A549 (cell line): ENCODE measurements around the gene LRRC39. TPM values are rescaled to one million over a fixed set of nuclear protein-coding genes. Genes with fewer than 3 reads are reported as not detected.

ENCODE experiments used
- ATAC-seq, 2 experiments: fragments of 200-7000 bp in 1 of 2; fragments of >200 bp in 1 of 2; cut with Nextera tagmentation in 1 of 2; cut with Tn5 transposase in 1 of 2; 3 replicates each; pipeline versions ENCODE4 v1.8.0 to v1.9.1; 2018 to 2020; ENCODE audit warnings: mild to moderate bottlenecking in 1 of 2, moderate library complexity in 1 of 2
- CTCF ChIA-PET: fragments of 300-600 bp; sonication (Branson Sonifier 250); formaldehyde crosslinking; extraction: SDS; loops from one replicate; lab custom pipeline; 2021; ENCODE audit warnings: antibody characterized with exemption, inconsistent platforms; lab: Yijun Ruan, JAX
- POLR2A ChIA-PET: fragments of 350-600 bp; formaldehyde crosslinking; extraction: SDS; loops from one replicate; lab custom pipeline; 2021; ENCODE audit warnings: antibody characterized with exemption, inconsistent platforms; lab: Yijun Ruan, JAX
- DNase-seq, 2 experiments: peaks; one replicate each; pipeline versions ENCODE4 v3.0.0 to v3.0.0-alpha.2; 2011 to 2016; ENCODE audit warnings: low read depth in 1 of 2, low spot score in 1 of 2
- FAIRE-seq: peaks from 2 replicates; lab custom pipeline; 2011; peaks lifted over from hg19 to GRCh38; lab: Jason Lieb, UNC
- H3K27ac ChIP-seq, 2 experiments: fragments of >200 bp; sonication (Bioruptor Twin); formaldehyde crosslinking; 3 replicates each; pipeline ENCODE4 v1.5.1; 2016 to 2017
- H3K4me1 ChIP-seq: fragments of >200 bp; sonication (Bioruptor Twin); formaldehyde crosslinking; 3 replicates; pipeline ENCODE4 v1.6.1; 2016
- H3K4me2 ChIP-seq: fragments of >200 bp; sonication (Bioruptor Twin); formaldehyde crosslinking; 3 replicates; pipeline ENCODE4 v1.6.1; 2016
- H3K4me3 ChIP-seq: fragments of >200 bp; sonication (Bioruptor Twin); formaldehyde crosslinking; 3 replicates; pipeline ENCODE4 v1.5.1; 2016
- H3K9me3 ChIP-seq: fragments of >200 bp; sonication (Bioruptor Twin); formaldehyde crosslinking; 3 replicates; pipeline ENCODE4 v1.6.1; 2016
- CHD4 ChIP-seq: fragments of 200-600 bp; sonication (generic); IDR thresholded peaks from 2 replicates; pipeline ENCODE4 v1.6.1; 2016; ENCODE audit warnings: antibody characterized with exemption, mild to moderate bottlenecking, borderline replicate concordance
- EHMT2 ChIP-seq: fragments of 200-600 bp; sonication (generic); IDR thresholded peaks from 2 replicates; pipeline ENCODE4 v1.6.1; 2016; ENCODE audit warnings: antibody characterized with exemption, low read depth, mild to moderate bottlenecking, moderate library complexity
- ELK1 ChIP-seq: fragments of 150-350 bp; IDR thresholded peaks from 2 replicates; pipeline ENCODE4 v1.6.1; 2014; ENCODE audit warnings: low read depth, mild to moderate bottlenecking, low read length
- FOSL2 ChIP-seq, 2 experiments: fragments of 450-650 bp in 1 of 2; fragments of >200 bp in 1 of 2; sonication (Bioruptor Twin) in 1 of 2; formaldehyde crosslinking; IDR thresholded peaks; 2 replicates each; pipeline versions ENCODE4 v1.5.0 to v1.6.1; 2016 to 2020; ENCODE audit warnings: mild to moderate bottlenecking in 1 of 2, moderate library complexity in 1 of 2
- FOXS1 ChIP-seq: fragments of 250-450 bp; sonication (Bioruptor Pico); IDR thresholded peaks from 2 replicates; pipeline ENCODE4 v1.5.0; 2020; ENCODE audit warnings: mild to moderate bottlenecking, moderate library complexity
- GATA3 ChIP-seq: IDR thresholded peaks from 2 replicates; pipeline ENCODE4 v1.6.1; 2012; ENCODE audit warnings: borderline replicate concordance
- HMGXB4 ChIP-seq: fragments of 250-450 bp; sonication (Bioruptor Pico); IDR thresholded peaks from 2 replicates; pipeline ENCODE4 v1.5.0; 2021; ENCODE audit warnings: mild to moderate bottlenecking, moderate library complexity, borderline replicate concordance
- JUNB ChIP-seq: fragments of >200 bp; sonication (Bioruptor Twin); formaldehyde crosslinking; IDR thresholded peaks from 2 replicates; pipeline ENCODE4 v1.6.1; 2016
- KDM5A ChIP-seq: fragments of 200-600 bp; sonication (generic); IDR thresholded peaks from 2 replicates; pipeline ENCODE4 v1.6.1; 2016; ENCODE audit warnings: antibody characterized with exemption, mild to moderate bottlenecking
- MYC ChIP-seq: IDR thresholded peaks from 2 replicates; pipeline ENCODE4 v1.6.1; 2012; ENCODE audit warnings: mild to moderate bottlenecking, inconsistent platforms, low read length, improper control_type of control experiment, borderline replicate concordance
- NPAS2 ChIP-seq: fragments of 250-450 bp; sonication (Bioruptor Pico); IDR thresholded peaks from 2 replicates; pipeline ENCODE4 v1.8.0; 2022; ENCODE audit warnings: mild to moderate bottlenecking, moderate library complexity, borderline replicate concordance
- POLR2A ChIP-seq: IDR thresholded peaks from 2 replicates; pipeline ENCODE4 v1.6.1; 2012; ENCODE audit warnings: mild to moderate bottlenecking, low read length
- RAD21 ChIP-seq, 2 experiments: fragments of >200 bp in 1 of 2; sonication (Bioruptor Twin) in 1 of 2; formaldehyde crosslinking in 1 of 2; IDR thresholded peaks in 1 of 2; conservative IDR thresholded peaks in 1 of 2; 2 replicates in 1 of 2; 3 replicates in 1 of 2; pipeline ENCODE4 v1.6.1; 2012 to 2018; ENCODE audit warnings: inconsistent platforms in 1 of 2
- RNF2 ChIP-seq: fragments of 200-600 bp; sonication (generic); IDR thresholded peaks from 2 replicates; pipeline ENCODE4 v1.6.1; 2016; ENCODE audit warnings: low read depth, mild to moderate bottlenecking, antibody characterized with exemption, moderate library complexity, borderline replicate concordance
- SMC3 ChIP-seq: fragments of >200 bp; sonication (Bioruptor Twin); formaldehyde crosslinking; IDR thresholded peaks from 3 replicates; pipeline ENCODE4 v1.6.1; 2018; ENCODE audit warnings: inconsistent platforms
- TP53 ChIP-seq: fragments of 250-450 bp; sonication (Bioruptor Pico); IDR thresholded peaks from 2 replicates; pipeline ENCODE4 v1.5.0; 2021; ENCODE audit warnings: mild to moderate bottlenecking, moderate library complexity
- USF2 ChIP-seq: fragments of 450-650 bp; IDR thresholded peaks from 2 replicates; pipeline ENCODE4 v1.6.1; 2014; ENCODE audit warnings: antibody characterized with exemption
- ZC3H11A ChIP-seq: fragments of 450-650 bp; IDR thresholded peaks from 2 replicates; pipeline ENCODE4 v1.6.1; 2014; ENCODE audit warnings: antibody characterized with exemption, mild to moderate bottlenecking
- ZFP36 ChIP-seq: fragments of 450-650 bp; IDR thresholded peaks from 2 replicates; pipeline ENCODE4 v1.6.1; 2014; ENCODE audit warnings: borderline replicate concordance; ENCODE audit not compliant: partially characterized antibody
- WGBS: methylation state at CpG from one replicate; pipeline ENCODE4 v1.1.6; 2017; ENCODE audit errors: missing lambda C conversion rate; 5-methylcytosine and 5-hydroxymethylcytosine counted together
- polyA plus RNA-seq, 4 experiments: library from polyadenylated mRNA; depleted of rRNA in 3 of 4; stranded (reverse); fragments of >200 nt; fragmentation: RNase III in 1 of 4; extraction: RNeasy Plus Mini Kit Qiagen cat#74134 plus additional on column Dnase treatment in 1 of 4; gene quantifications; 2 replicates in 3 of 4; 3 replicates in 1 of 4; pipeline ENCODE4 v1.2.3, GENCODE V29; 2011 to 2017

Gene LRRC39
- polyA plus RNA-seq, 2 of the 4 experiments (the other 2 are of a cell fraction), result 0.32 to 0.45 TPM

- 88% methylated on average over 3 of the region's 3 CpGs for WGBS
- no peak for TF ChIP-seq HMGXB4 (CRISPR knock-in tag)
- POLR2A ChIA-PET, result no interaction called here
- DNase-seq (no peak), ATAC-seq (no peak), FAIRE-seq (no peak)
- Histone ChIP-seq H3K4me3 (no peak overlapping the region), H3K4me2 (no peak overlapping the region), H3K27ac (no peak overlapping the region), H3K9me3 (no peaks in the 10 kb centered on the region), H3K4me1 (no peaks in the 10 kb centered on the region)
- CTCF ChIA-PET, result no interaction called here
Observed at GRCh38 chr1:100188617-100189016, 10.6 kb upstream of the LRRC39 start.

- DNase-seq (no peak), FAIRE-seq (no peak), ATAC-seq (no peak)
- Histone ChIP-seq H3K9me3 (no peaks in the 10 kb centered on the region), H3K27ac (no peak overlapping the region), H3K4me3 (no peak overlapping the region), H3K4me2 (no peak overlapping the region), H3K4me1 (no peaks in the 10 kb centered on the region)
- CTCF ChIA-PET, result interaction anchor here (0.7 kb wide), 1 partner anchor 22 kb away, joined by 3 read pairs; no protein-coding TSS in a partner anchor
- 87% methylated on average over 3 of the region's 3 CpGs for WGBS
- TF ChIP-seq CHD4 (no peak), TP53 (CRISPR knock-in tag) (no peak), JUNB (no peak)
- POLR2A ChIA-PET, result no interaction called here
Observed at GRCh38 chr1:100187912-100188311, 9.9 kb upstream of the LRRC39 start.

- 71% methylated on average over 1 of the region's 1 CpG for WGBS
- DNase-seq, result no peak
Observed at GRCh38 chr1:100184536-100184935, 6.5 kb upstream of the LRRC39 start.

GRCh38 chr1:100183370-100183769 lies 5.3 kb upstream of the LRRC39 start:
- no peak overlapping the region for H3K27ac ChIP-seq
- no peak overlapping the region for H3K4me2 ChIP-seq
- H3K9me3 ChIP-seq, result no peaks in the 10 kb centered on the region
- FAIRE-seq (no peak), DNase-seq (no peak)
- CTCF ChIA-PET, result no interaction called here
- POLR2A ChIA-PET, result no interaction called here
- no peaks in the 10 kb centered on the region for H3K4me1 ChIP-seq
- TF ChIP-seq RNF2, result no peak
- TF ChIP-seq KDM5A, result no peak
- TF ChIP-seq FOXS1, result no peak
- no peak for TF ChIP-seq USF2
- no peak for TF ChIP-seq EHMT2
- TF ChIP-seq NPAS2, result no peak
- no peak for TF ChIP-seq SMC3
- no peak for TF ChIP-seq ELK1
- no peak for TF ChIP-seq MYC
- TF ChIP-seq, all 56 proteins: peak for 0
- 89% methylated on average over 3 of the region's 4 CpGs for WGBS
- H3K4me3 ChIP-seq, result no peak overlapping the region
- ATAC-seq, result no peak

More at GRCh38 chr1:100184536-100184935, 6.5 kb upstream of the LRRC39 start:
- TF ChIP-seq FOSL2 (IDR thresholded peaks at IDR 0.05) (no peak), FOSL2 (CRISPR knock-in tag; IDR thresholded peaks at IDR 0.05) (no peak), GATA3 (no peak), HMGXB4 (CRISPR knock-in tag) (no peak), RAD21 (conservative IDR thresholded peaks at IDR 0.05 in 1 of 2, IDR thresholded peaks at IDR 0.05 in 1 of 2) (no peak), POLR2A (no peak), ZFP36 (no peak), ZC3H11A (no peak)
- ChIA-PET CTCF (no interaction called here), POLR2A (no interaction called here)
- no peaks in the 10 kb centered on the region for H3K9me3 ChIP-seq
- ATAC-seq (no peak), FAIRE-seq (no peak)
- no peaks in the 10 kb centered on the region for H3K4me1 ChIP-seq
- H3K4me3 ChIP-seq, result no peak overlapping the region
- no peak overlapping the region for H3K4me2 ChIP-seq
- H3K27ac ChIP-seq, result no peak overlapping the region
